Astrocyte of the spinal cord (primary cell): ENCODE results near the gene KLHL29.
"Not testable (repeated sequence)": the region's sequence is repeated elsewhere in the genome, so short reads cannot be mapped to it uniquely, and the experiment has no call there.

Experiments
- DNase-seq: peaks from one replicate; pipeline ENCODE4 v3.0.0; 2011; ENCODE audit warnings: low read depth, low spot score
- H3K4me3 ChIP-seq: 2 replicates; pipeline ENCODE4 v1.5.1; 2011; ENCODE audit warnings: low read depth, mild to moderate bottlenecking, low read length, moderate library complexity
- CTCF ChIP-seq: IDR thresholded peaks from 2 replicates; pipeline ENCODE4 v1.5.1; 2012; ENCODE audit warnings: low read depth, mild to moderate bottlenecking, low read length, inconsistent platforms
- in situ Hi-C: cut with HindIII; loops from 2 replicates; pipeline ENCODE4 v1.10.0; 2017; ENCODE audit warnings: low sequenced_read_pairs

Gene KLHL29

GRCh38 chr2:23390152-23390551 is 5.2 kb downstream of the KLHL29 start:
- H3K4me3 ChIP-seq: no peak overlapping the region
- no peak for DNase-seq
- no peak for TF ChIP-seq CTCF
- in situ Hi-C loops: no loop called here

GRCh38 chr2:23391237-23391736 is 6.3 kb downstream of the KLHL29 start:
- in situ Hi-C loops, H3K4me3 ChIP-seq, DNase-seq: not testable (repeated sequence)

- no peak for TF ChIP-seq CTCF
- no peak for DNase-seq
- H3K4me3 ChIP-seq: no peak overlapping the region
- in situ Hi-C loops: no loop called here
These were observed 8.7 kb downstream of the KLHL29 start for GRCh38 chr2:23393722-23394121.

GRCh38 chr2:23394700-23395099 is 9.7 kb downstream of the KLHL29 start:
- TF ChIP-seq CTCF: no peak
- DNase-seq: no peak
- no peak overlapping the region for H3K4me3 ChIP-seq
- in situ Hi-C loops: no loop called here

GRCh38 chr2:23397478-23397877 is 12.5 kb downstream of the KLHL29 start:
- in situ Hi-C loops: no loop called here

GRCh38 chr2:23399674-23400261 is 14.8 kb downstream of the KLHL29 start:
- DNase-seq: no peak
- in situ Hi-C loops: no loop called here

More at GRCh38 chr2:23397478-23397877, 12.5 kb downstream of the KLHL29 start:
- no peak for DNase-seq
- no peak for TF ChIP-seq CTCF
- no peak overlapping the region for H3K4me3 ChIP-seq

More at GRCh38 chr2:23399674-23400261, 14.8 kb downstream of the KLHL29 start:
- H3K4me3 ChIP-seq: no peak overlapping the region
- no peak for TF ChIP-seq CTCF
